Inferior parietal cortex (tissue), 1 donor: ENCODE results near the gene CTDNEP1.

Source experiments
- DNase-seq: peaks from one replicate; pipeline ENCODE4 v3.0.0-alpha.2; 2016; ENCODE audit errors: extremely low spot score

CTDNEP1 gene

GRCh38 chr17:7215136-7215638, 36.3 kb downstream of the CTDNEP1 start:
- DNase-seq, result no peak

GRCh38 chr17:7214300-7215135, 37.0 kb downstream of the CTDNEP1 start:
- DNase-seq, result peak; percentile 94

- DNase-seq, result peak; percentile 77
These were observed 37.6 kb downstream of the CTDNEP1 start for GRCh38 chr17:7213895-7214299.

GRCh38 chr17:7211491-7212273, 39.9 kb downstream of the CTDNEP1 start:
- no peak for DNase-seq

GRCh38 chr17:7208754-7209460, 42.6 kb downstream of the CTDNEP1 start:
- DNase-seq, result no peak

- no peak for DNase-seq
These were observed 43.4 kb downstream of the CTDNEP1 start for GRCh38 chr17:7208027-7208571.

GRCh38 chr17:7207120-7208001, 44.2 kb downstream of the CTDNEP1 start:
- DNase-seq, result no peak

- no peak for DNase-seq
These were observed 46.0 kb downstream of the CTDNEP1 start for GRCh38 chr17:7205561-7205960.

GRCh38 chr17:7204828-7205461, 46.6 kb downstream of the CTDNEP1 start:
- peak; percentile 77 for DNase-seq

- DNase-seq, result no peak
These were observed 47.2 kb downstream of the CTDNEP1 start for GRCh38 chr17:7204336-7204735.

GRCh38 chr17:7203391-7203790, 48.1 kb downstream of the CTDNEP1 start:
- no peak for DNase-seq

- DNase-seq, result no peak
These were observed 54.7 kb downstream of the CTDNEP1 start for GRCh38 chr17:7196651-7197401.

- no peak for DNase-seq
These were observed 55.6 kb downstream of the CTDNEP1 start for GRCh38 chr17:7195971-7196370.
